Measurements from ENCODE around the gene FAM13C. TPM values are rescaled to one million over a fixed set of nuclear protein-coding genes. Genes with fewer than 3 reads are reported as not detected.
"Not testable (repeated sequence)": the region's sequence is repeated elsewhere in the genome, so short reads cannot be mapped to it uniquely, and the experiment has no call there.

FAM13C gene
- total RNA-seq, 1 donor from 2014 or later = not detected

DNA sequence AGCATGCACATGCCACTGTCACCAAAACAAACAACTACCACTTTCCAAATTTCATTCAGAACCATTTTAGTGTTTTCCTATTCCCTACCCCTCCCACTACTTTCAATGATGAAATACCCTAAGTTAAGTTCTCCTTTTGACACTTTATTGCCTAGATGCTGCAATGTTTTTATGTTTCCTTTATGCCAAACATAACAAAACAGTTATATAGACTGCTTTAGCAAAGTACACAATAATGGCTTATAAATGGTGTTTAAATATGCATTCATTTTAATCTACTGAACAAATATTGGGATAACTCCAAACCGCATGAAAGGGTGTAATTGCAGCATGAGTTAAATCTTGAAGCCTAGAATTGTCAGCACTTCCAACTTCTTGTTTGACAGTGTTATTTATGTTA, 116.7 kb downstream of the FAM13C start:
- no peak for DNase-seq (ENCODE audit: low read depth)
- TF ChIP-seq CTCF (conservative IDR thresholded peaks at IDR 0.05; ENCODE audit: low read depth, low read length) = no peak
- H3K4me3 ChIP-seq (ENCODE audit: low read depth, low read length) = no peak overlapping the region

GRCh38 chr10:59244871-59245270, 117.5 kb downstream of the FAM13C start:
- no peak for TF ChIP-seq CTCF (conservative IDR thresholded peaks at IDR 0.05; ENCODE audit: low read depth, low read length)
- no peak for DNase-seq (ENCODE audit: low read depth)
- H3K4me3 ChIP-seq (ENCODE audit: low read depth, low read length) = no peak overlapping the region

DNA sequence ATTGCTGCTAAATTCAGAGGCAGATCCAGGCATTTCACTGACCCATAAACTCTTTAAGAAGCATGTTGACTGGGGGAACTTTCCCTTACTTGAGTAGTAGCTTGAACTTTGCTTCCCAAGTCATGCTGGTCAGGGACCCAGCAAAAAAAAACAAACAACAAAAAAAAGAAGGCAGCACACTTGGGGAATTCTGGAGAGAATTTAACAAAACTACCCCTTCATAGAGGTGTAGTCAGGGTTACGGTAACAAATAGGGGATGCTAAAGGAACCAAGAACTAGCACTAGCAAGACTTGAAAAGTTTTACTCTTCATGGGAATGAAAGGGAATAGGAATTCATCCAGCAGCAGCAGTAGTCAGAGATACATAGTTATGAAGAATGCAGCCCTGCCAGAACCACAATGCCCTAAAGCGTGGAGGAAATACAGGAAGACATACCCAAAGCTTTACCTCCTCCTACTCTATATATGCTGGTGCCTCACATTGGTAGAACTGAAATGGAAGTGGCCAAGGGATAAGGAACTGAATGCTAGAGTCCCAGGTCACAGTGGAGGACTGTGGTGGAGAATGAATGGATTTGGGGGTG, 118.6 kb downstream of the FAM13C start:
- DNase-seq (ENCODE audit: low read depth) = no peak
- no peak for TF ChIP-seq CTCF (conservative IDR thresholded peaks at IDR 0.05; ENCODE audit: low read depth, low read length)
- no peak overlapping the region for H3K4me3 ChIP-seq (ENCODE audit: low read depth, low read length)

GRCh38 chr10:59242991-59243390, 119.4 kb downstream of the FAM13C start:
- no peak for DNase-seq (ENCODE audit: low read depth)
- H3K4me3 ChIP-seq (ENCODE audit: low read depth, low read length) = no peak overlapping the region
- no peak for TF ChIP-seq CTCF (conservative IDR thresholded peaks at IDR 0.05; ENCODE audit: low read depth, low read length)

DNA sequence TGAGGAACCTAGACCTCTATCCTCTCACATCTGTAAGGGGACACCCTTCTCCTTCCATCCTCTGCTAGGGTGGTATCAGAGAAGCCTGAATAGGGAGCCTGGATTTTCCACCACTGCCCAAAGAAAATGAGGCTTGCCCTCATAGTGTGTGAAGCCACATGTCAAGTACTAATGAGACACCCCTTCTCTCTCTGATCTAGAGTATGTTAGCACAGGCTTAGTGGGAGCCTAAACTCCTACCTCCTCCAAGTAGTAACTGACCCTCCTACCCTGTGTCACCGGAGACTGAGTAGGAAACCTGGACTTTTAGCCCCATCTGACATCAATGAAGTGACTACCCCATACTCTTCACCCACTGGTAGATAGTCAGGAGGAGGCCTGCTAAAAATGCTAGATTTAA, 120.3 kb downstream of the FAM13C start:
- TF ChIP-seq CTCF (conservative IDR thresholded peaks at IDR 0.05; ENCODE audit: low read depth, low read length) = no peak
- DNase-seq (ENCODE audit: low read depth) = no peak
- no peak overlapping the region for H3K4me3 ChIP-seq (ENCODE audit: low read depth, low read length)

DNA sequence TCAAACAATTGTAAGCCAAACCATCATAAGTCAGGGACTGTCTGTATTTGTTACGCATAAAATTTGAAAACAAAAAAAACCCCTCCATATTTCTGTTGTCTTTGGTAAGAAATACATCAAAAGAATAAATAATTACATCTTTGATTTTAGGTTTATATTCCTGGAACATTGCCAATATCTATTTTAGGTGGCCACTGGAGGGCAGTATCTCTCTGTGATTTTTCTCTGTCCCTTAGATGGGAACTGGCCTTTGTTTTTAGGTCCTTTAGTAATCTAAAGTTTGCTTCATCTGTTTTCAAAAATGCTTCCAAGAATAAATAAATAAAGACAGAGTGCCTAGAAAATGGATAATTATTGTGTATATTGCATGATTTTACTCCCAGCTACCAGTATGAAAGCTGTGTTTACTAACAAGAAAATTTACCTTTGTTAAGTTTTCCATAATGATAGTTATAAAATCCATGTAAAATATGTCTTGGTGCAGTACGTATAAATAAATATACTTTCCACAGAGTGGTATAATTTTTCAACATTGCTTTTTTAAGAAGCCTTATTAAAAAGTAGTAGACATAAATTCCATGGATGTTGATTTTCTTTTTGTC, 121.7 kb downstream of the FAM13C start:
- TF ChIP-seq CTCF (conservative IDR thresholded peaks at IDR 0.05; ENCODE audit: low read depth, low read length) = peak; percentile 71
- no peak overlapping the region for H3K4me3 ChIP-seq (ENCODE audit: low read depth, low read length)
- peak; percentile 15 for DNase-seq (ENCODE audit: low read depth)

- not testable (repeated sequence) for H3K4me3 ChIP-seq (ENCODE audit: low read depth, low read length); DNase-seq (ENCODE audit: low read depth)
Observed at GRCh38 chr10:59239108-59239507, 123.2 kb downstream of the FAM13C start.

Data from epithelial cell of proximal tubule (primary cell).